WTC11 (cell line): Measurements from ENCODE around the gene CARD19. TPM values are rescaled to one million over a fixed set of nuclear protein-coding genes. Genes with fewer than 3 reads are reported as not detected.

Experiments
- ATAC-seq: fragments of 200-7000 bp; cut with Tn5 transposase; 2 replicates; pipeline ENCODE4 v1.10.0; 2021; ENCODE audit warnings: mild to moderate bottlenecking, moderate library complexity
- CTCF ChIA-PET: fragments of 300-600 bp; sonication (Branson Sonifier 250); formaldehyde crosslinking; loops from one replicate; lab custom pipeline; 2021; ENCODE audit warnings: antibody characterized with exemption; lab: Charles Lee
- POLR2A ChIA-PET: fragments of 350-600 bp; sonication (Branson Sonifier 250); formaldehyde crosslinking; loops from one replicate; lab custom pipeline; 2021; ENCODE audit warnings: antibody characterized with exemption; lab: Charles Lee
- DNase-seq: peaks from one replicate; pipeline ENCODE4 v3.0.0; 2021; ENCODE audit warnings: low spot score
- H3K27ac Mint-ChIP-seq: 2 replicates; pipeline ENCODE4 v1.8.0; 2021; ENCODE audit warnings: mixed read lengths
- H3K27me3 Mint-ChIP-seq: 2 replicates; pipeline ENCODE4 v1.8.0; 2021; ENCODE audit warnings: low read depth, mild to moderate bottlenecking, moderate library complexity, mixed read lengths
- H3K36me3 Mint-ChIP-seq: 2 replicates; pipeline ENCODE4 v1.8.0; 2021; ENCODE audit warnings: mixed read lengths
- H3K4me1 Mint-ChIP-seq: 2 replicates; pipeline ENCODE4 v1.8.0; 2022; ENCODE audit warnings: mixed read lengths
- H3K4me3 Mint-ChIP-seq: 2 replicates; pipeline ENCODE4 v1.8.0; 2021; ENCODE audit warnings: mild to moderate bottlenecking, moderate library complexity, mixed read lengths
- H3K9me3 Mint-ChIP-seq: 2 replicates; pipeline ENCODE4 v1.8.0; 2021; ENCODE audit warnings: mixed read lengths
- ATF1 ChIP-seq: sonication (generic); formaldehyde crosslinking; IDR thresholded peaks from 2 replicates; pipeline ENCODE4 v1.8.1; 2023; ENCODE audit warnings: mild to moderate bottlenecking, moderate library complexity, missing genetic modification reagents
- ATF2 ChIP-seq: sonication (generic); formaldehyde crosslinking; IDR thresholded peaks from 2 replicates; pipeline ENCODE4 v1.8.1; 2022; ENCODE audit warnings: low read depth, missing genetic modification reagents, borderline replicate concordance
- EMX1 ChIP-seq: fragments of 250-450 bp; sonication (Bioruptor Pico); IDR thresholded peaks from 2 replicates; pipeline ENCODE4 v1.8.0; 2021; ENCODE audit warnings: mild to moderate bottlenecking
- FOXP4 ChIP-seq: sonication (generic); formaldehyde crosslinking; IDR thresholded peaks from 2 replicates; pipeline ENCODE4 v1.8.0; 2022; ENCODE audit warnings: mild to moderate bottlenecking, missing genetic modification reagents
- GABPB1 ChIP-seq: sonication (generic); formaldehyde crosslinking; IDR thresholded peaks from 2 replicates; pipeline ENCODE4 v1.8.1; 2023; ENCODE audit warnings: mild to moderate bottlenecking, missing genetic modification reagents
- IRF1 ChIP-seq: sonication (generic); formaldehyde crosslinking; IDR thresholded peaks from 2 replicates; pipeline ENCODE4 v1.8.0; 2023; ENCODE audit warnings: missing genetic modification reagents
- JAZF1 ChIP-seq: fragments of 250-450 bp; sonication (Bioruptor Pico); IDR thresholded peaks from 2 replicates; pipeline ENCODE4 v1.9.0; 2021; ENCODE audit warnings: moderate library complexity, mild to moderate bottlenecking, inconsistent platforms
- NFATC4 ChIP-seq: fragments of 250-450 bp; sonication (Bioruptor Pico); IDR thresholded peaks from 2 replicates; pipeline ENCODE4 v1.9.0; 2021; ENCODE audit warnings: mild to moderate bottlenecking
- NFE2L1 ChIP-seq: sonication (generic); formaldehyde crosslinking; IDR thresholded peaks from 2 replicates; pipeline ENCODE4 v1.8.1; 2023; ENCODE audit warnings: missing genetic modification reagents
- NR3C1 ChIP-seq: sonication (generic); formaldehyde crosslinking; conservative IDR thresholded peaks from 2 replicates; pipeline ENCODE4 v1.8.1; 2023; ENCODE audit warnings: low read depth, mild to moderate bottlenecking, missing genetic modification reagents
- PREB ChIP-seq: sonication (generic); formaldehyde crosslinking; IDR thresholded peaks from 2 replicates; pipeline ENCODE4 v1.8.1; 2022; ENCODE audit warnings: mild to moderate bottlenecking, missing genetic modification reagents, moderate library complexity, borderline replicate concordance
- TEAD4 ChIP-seq: sonication (generic); formaldehyde crosslinking; IDR thresholded peaks from 2 replicates; pipeline ENCODE4 v1.8.0; 2022; ENCODE audit warnings: mild to moderate bottlenecking, missing genetic modification reagents
- TP53 ChIP-seq: sonication (generic); formaldehyde crosslinking; IDR thresholded peaks from 2 replicates; pipeline ENCODE4 v1.8.1; 2023; ENCODE audit warnings: mild to moderate bottlenecking, missing genetic modification reagents
- ZBTB21 ChIP-seq: sonication (generic); formaldehyde crosslinking; IDR thresholded peaks from 2 replicates; pipeline ENCODE4 v1.8.1; 2023; ENCODE audit warnings: mild to moderate bottlenecking, missing genetic modification reagents, borderline replicate concordance
- ZNF263 ChIP-seq: sonication (generic); formaldehyde crosslinking; IDR thresholded peaks from 2 replicates; pipeline ENCODE4 v1.8.1; 2022; ENCODE audit warnings: low read depth, mild to moderate bottlenecking, moderate library complexity, missing genetic modification reagents
- ZNF281 ChIP-seq: sonication (generic); formaldehyde crosslinking; IDR thresholded peaks from 2 replicates; pipeline ENCODE4 v1.8.0; 2023; ENCODE audit warnings: mild to moderate bottlenecking, missing genetic modification reagents
- ZNF423 ChIP-seq: fragments of 250-450 bp; sonication (Bioruptor Pico); IDR thresholded peaks from 2 replicates; pipeline ENCODE4 v2.1.2; 2022; ENCODE audit warnings: mild to moderate bottlenecking, moderate library complexity
- ZNF425 ChIP-seq: fragments of 250-450 bp; sonication (Bioruptor Pico); conservative IDR thresholded peaks from 2 replicates; pipeline ENCODE4 v1.9.0; 2021; ENCODE audit warnings: mild to moderate bottlenecking
- ZSCAN18 ChIP-seq: fragments of 250-450 bp; sonication (Bioruptor Pico); IDR thresholded peaks from 2 replicates; pipeline ENCODE4 v2.1.2; 2022; ENCODE audit warnings: mild to moderate bottlenecking, moderate library complexity
- total RNA-seq: library from RNA; stranded (reverse); gene quantifications from 3 replicates; pipeline ENCODE4 v1.2.3, GENCODE V29; 2021

The CARD19 gene
- total RNA-seq, 1 experiment from 2014 or later, result 34.5 TPM

- POLR2A ChIA-PET, result no interaction called here
- Mint-ChIP-seq H3K4me3 (no peak overlapping the region), H3K36me3 (peaks cover 7% of the 10 kb centered on the region), H3K27me3 (no peaks in the 10 kb centered on the region), H3K9me3 (peaks cover 11% of the 10 kb centered on the region), H3K4me1 (peaks cover 7% of the 10 kb centered on the region; the same call in 1 of the 2 replicates), H3K27ac (no peak overlapping the region)
- TF ChIP-seq ZNF263 (no peak), NR3C1 (CRISPR knock-in tag) (no peak), ATF1 (CRISPR knock-in tag) (no peak), EMX1 (CRISPR knock-in tag) (no peak), TEAD4 (CRISPR knock-in tag) (no peak), ZBTB21 (CRISPR knock-in tag) (no peak), PREB (no peak), ZNF425 (CRISPR knock-in tag) (no peak), TP53 (CRISPR knock-in tag) (no peak), ZSCAN18 (CRISPR knock-in tag) (no peak), NFE2L1 (CRISPR knock-in tag) (no peak), ATF2 (CRISPR knock-in tag) (no peak), IRF1 (no peak), JAZF1 (CRISPR knock-in tag) (no peak), GABPB1 (CRISPR knock-in tag) (no peak), ZNF281 (CRISPR knock-in tag) (no peak), NFATC4 (CRISPR knock-in tag) (no peak), FOXP4 (no peak), ZNF423 (CRISPR knock-in tag) (no peak)
- no peak for ATAC-seq
- CTCF ChIA-PET, result interaction anchor here (0.7 to 3.3 kb wide), 3 partner anchors 9 to 102 kb away, joined by 3 to 15 read pairs (median 11); no protein-coding TSS in a partner anchor
- DNase-seq, result no peak
These were observed 9.6 kb downstream of the CARD19 start for GRCh38 chr9:93105620-93106019.
